GM19372 (cell line): ENCODE data around the gene CAST.
"Not testable (repeated sequence)": the region's sequence is repeated elsewhere in the genome, so short reads cannot be mapped to it uniquely, and the experiment has no call there.

ENCODE experiments used
- ATAC-seq: cut with Tn5 transposase; IDR thresholded peaks from one replicate; pipeline ENCODE4 v1.9.1; 2021; ENCODE audit warnings: mild to moderate bottlenecking, low read depth, moderate library complexity; ENCODE audit not compliant: unreplicated experiment

The CAST gene

DNA sequence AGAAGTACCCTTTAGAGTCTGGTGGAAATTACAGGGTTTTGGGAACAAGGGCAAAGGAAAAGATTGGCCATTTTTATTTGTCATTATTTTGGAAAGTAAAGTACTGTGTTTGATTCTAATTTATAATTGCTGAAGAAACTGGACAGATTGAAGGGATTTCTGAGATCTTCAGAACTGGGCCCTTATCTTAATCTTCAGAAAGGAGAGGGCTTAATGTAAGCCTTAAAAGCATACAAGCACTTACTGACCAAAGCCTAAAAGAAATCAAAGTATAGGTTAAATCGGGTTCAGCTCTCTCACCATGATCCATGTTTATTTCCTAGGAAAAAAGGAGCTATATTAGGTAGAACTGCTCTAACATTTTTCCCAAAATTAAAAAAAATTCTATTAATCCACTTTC lies 109.9 kb downstream of the CAST start:
- ATAC-seq = no peak

DNA sequence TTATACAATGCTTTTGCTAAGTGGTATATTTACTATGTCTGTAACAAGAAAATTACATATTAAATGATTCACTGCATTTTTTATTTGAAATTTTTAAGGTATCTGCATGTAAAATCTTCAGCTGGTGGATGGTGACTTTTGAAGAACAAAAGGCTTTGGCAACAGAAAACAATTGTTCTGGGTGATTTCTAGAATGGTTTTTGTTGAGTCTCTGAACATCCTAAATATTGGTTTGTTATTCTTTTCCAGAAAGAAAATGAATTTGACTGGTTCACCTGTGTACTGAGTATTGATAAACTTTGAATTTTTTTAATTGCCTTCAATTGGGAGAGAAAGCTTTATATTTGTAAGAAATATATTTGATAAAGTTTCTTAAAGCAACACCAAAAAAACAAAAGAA lies 110.4 kb downstream of the CAST start:
- no peak for ATAC-seq

DNA sequence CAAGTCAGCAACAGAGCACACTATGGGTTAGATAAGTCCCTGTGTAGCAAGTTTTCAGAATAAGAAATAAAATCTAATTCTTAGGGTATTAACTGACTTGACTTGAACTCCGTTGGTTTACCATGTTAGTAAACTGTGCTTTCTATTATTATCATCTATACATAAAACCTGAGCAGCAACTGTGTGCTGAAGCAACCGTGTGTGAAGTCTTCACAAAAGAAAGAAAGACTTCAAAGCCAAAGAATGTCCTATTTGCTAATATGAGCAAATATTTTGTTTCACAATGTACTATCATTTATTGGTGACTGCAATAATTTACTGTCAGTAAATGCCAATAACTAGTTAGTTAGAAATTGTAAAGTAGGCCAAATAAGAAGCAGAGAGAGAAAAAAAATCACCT lies 112.9 kb downstream of the CAST start:
- no peak for ATAC-seq

DNA sequence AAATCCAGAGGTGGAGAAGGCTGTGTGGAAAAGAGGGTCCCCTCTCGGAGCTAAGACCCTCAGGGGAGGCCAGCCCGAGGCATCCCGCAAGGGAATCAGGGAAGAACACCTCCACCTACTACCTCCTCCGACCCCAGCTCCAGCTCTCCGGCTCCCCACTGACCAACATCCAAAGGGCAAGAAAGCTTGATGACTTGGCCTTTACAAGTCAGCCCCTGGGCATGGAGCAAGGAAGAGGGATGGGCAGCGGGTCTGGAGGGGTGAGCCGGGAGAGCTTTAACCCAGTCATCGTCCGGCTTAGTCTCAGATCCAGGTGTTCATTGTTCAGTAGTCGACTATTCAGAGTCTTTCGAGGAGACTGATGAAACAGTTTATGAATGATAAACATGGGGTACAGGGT lies 113.5 kb downstream of the CAST start:
- no peak for ATAC-seq

GRCh38 chr5:96776621-96777020 lies 114.4 kb downstream of the CAST start:
- ATAC-seq = no peak

GRCh38 chr5:96778409-96778808 lies 116.2 kb downstream of the CAST start:
- no peak for ATAC-seq

DNA sequence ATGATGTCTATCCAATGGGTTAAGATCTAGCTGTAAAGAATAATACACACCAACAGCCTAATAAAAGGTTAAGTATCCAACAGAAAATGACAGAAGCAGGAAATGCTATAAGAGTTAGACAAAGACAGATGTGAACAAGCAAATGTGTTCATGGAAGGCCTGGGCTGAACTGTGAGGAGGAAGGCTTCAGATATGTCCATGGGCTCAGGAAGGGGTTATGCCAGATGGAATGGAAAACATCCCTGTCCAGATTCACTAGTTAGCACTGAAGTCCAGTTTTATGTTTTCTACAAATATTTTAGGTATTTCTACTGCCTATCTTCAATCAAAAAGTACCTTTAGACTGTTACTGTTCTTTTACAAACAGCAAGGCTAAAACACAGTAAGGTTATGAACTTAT lies 118.5 kb downstream of the CAST start:
- no peak for ATAC-seq

GRCh38 chr5:96781031-96781971 lies 119.1 kb downstream of the CAST start:
- no peak for ATAC-seq

DNA sequence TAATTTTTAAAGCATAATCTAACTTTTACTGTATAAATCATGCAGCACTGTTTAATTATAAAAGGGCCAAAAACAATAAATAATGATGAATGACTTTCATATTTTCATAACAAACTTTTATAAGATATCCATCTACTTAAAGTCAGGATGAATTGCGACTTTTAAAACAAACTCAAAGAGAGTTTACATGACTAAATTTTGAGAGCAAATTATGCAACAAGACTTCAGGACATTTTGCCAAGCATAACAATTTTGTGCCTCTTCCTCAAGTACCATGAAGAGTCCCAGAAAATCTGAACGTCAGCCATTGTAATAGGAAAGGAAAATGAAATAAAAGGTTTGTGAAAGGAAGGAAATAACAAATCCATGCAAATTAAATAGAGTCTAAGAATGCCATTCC lies 121.2 kb downstream of the CAST start:
- ATAC-seq = no peak

GRCh38 chr5:96785326-96786109 lies 123.3 kb downstream of the CAST start:
- no peak for ATAC-seq

- ATAC-seq = no peak
These were observed 126.1 kb downstream of the CAST start for GRCh38 chr5:96788112-96788749.

DNA sequence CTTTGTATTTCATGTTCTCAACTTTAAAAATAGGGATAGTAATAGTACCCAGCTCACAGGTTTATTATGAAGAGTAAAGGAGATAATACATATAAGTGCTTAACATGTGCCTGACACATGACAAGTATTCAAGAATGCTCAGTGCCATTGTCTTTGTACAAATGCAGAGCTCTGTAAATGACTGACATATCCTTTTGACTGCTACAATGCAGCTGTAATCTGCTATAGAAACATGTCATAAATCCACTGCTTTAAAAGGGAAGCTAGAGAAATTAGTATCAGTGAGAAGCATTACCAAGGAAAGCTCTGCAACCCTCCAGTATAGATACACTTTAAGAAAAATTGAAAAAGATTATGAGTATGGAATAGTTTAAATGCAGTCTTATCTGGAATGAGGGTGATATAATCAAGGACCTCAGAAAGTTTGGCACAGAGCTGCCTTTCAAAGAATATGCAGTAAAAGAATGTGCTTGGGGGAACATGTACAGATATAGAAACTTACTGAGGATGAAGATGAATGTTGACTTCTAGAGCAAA lies 127.7 kb downstream of the CAST start:
- ATAC-seq = no peak

- no peak for ATAC-seq
These were observed 128.9 kb downstream of the CAST start for GRCh38 chr5:96790961-96791504.

DNA sequence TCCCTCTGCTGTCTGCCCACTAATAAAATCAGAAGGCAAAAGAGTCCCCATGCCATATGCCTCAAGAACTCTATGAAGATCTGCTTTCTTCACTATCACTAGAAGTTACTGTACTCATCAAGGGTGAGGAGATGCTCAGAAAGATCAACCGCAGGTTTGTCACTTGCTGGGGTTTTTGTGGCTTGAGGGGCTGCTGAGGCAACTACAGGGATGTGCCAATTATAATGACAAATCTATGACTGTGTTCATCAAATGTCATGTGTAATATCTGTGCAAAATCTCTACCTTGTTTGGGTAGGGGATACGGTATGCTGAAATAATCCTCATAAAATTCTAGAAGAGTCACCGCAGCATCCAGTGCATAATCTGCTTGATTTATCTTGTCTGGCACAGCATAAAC lies 132.6 kb downstream of the CAST start:
- ATAC-seq = no peak

- ATAC-seq = no peak
These were observed 133.4 kb downstream of the CAST start for GRCh38 chr5:96795626-96796025.

- no peak for ATAC-seq
These were observed 134.3 kb downstream of the CAST start for GRCh38 chr5:96796434-96796833.

DNA sequence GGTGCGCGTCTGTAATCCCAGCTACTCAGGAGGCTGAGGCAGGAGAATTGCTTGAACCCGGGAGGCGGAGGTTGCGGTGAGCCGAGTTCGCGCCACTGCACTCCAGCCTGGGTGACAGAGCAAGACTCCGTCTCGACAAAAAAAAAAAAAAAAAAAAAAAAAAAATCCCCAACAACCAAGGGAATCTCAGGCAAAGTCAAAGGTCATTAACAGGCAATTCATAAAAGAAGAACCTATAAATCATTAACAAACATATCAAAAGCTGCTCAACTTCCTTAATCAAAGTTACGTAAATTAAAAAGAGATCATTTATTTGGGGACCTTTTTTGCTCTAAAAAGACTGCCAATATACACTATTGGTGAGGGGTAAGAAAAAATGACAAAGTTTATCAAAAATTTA lies 139.5 kb downstream of the CAST start:
- not testable (repeated sequence) for ATAC-seq

- ATAC-seq = peak; percentile 36
These were observed 145.0 kb downstream of the CAST start for GRCh38 chr5:96807075-96807654.

GRCh38 chr5:96808541-96808828 lies 146.3 kb downstream of the CAST start:
- ATAC-seq = no peak

DNA sequence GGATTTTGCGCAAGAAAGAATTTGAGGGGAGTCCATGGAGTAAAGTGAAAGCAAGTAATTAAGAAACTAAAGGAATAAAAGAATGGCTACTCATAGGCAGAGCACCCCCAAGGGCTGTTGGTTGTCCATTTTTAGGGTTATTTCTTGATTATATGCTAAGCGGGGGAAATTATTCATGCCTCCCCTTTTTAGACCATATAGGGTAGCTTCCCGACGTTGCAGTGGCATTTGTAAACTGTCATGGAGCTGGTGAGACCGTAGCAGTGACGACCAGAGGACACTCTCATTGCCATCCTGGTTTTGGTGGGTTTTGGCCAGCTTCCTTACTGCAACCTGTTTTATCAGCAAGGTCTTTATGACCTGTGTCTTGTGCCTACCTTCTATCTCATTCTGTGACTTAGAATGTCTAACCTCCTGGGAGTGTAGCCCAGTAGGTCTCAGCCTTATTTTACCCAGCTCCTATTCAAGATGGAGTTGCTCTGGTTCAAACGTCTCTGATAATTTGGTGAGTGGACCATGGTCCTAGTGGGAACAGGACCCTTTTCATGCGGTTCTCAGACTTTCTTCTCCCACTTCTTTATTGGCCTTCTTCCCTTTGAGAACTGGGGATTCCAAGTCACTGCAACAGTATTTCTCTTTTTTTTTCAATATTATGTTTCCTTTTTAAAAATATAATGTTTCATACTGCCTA lies 146.8 kb downstream of the CAST start:
- ATAC-seq = no peak
